Measurements from ENCODE around the gene FNDC10. TPM values are rescaled to one million over a fixed set of nuclear protein-coding genes. Genes with fewer than 3 reads are reported as not detected.
A peak's percentile ranks its signal among the peaks of the same experiment; 100 is the strongest.

FNDC10 gene
- total and polyA plus RNA-seq, 9 of the 15 experiments (the other 6 are each of a cell fraction or from before 2014, with no cell fraction given) = 0.08 to 6.3 (median 1.6) TPM

DNA sequence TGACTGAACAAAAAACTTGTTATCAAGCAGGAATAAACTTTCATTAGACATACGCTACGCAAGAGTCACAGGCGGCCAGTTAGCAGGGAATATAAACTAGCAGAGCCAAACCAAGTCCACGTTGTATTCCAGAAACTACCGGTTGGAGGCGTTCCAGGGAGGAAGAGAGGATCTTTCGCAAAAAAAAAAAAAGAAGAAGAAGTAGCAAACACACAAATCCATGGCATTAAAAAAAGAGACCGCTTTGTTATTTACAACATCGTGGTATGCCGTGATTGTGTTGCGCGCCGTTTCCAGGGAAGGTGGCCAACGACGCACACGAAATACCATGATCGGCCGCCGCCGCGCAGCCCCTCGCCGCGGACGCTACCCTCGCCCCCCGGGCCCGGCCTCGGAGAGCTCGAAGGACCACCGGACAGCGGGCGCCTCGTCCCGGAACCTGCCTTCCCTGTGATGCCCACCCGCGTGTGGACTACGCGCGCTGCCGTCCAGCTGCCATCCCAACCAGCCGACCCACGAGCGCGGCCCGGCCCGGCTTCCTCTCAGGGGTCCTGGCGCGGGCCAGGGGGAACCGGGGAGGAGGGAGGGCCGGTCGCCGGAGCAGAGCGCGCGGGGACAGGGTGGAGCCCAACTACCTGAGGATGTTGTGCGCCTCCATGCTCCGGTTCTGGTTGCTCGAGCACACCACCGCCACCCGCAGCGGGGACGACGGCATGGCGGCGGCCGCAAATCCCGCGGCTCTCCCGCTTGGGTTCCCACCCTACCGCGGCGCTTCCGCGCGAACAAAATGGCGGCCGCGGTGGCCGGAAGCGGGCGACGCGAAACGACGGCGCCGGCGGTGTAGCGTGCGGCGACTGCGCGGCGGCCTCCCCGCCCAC is 25.9 kb downstream of the FNDC10 start (continued):
- TF ChIP-seq, protein P1, sequence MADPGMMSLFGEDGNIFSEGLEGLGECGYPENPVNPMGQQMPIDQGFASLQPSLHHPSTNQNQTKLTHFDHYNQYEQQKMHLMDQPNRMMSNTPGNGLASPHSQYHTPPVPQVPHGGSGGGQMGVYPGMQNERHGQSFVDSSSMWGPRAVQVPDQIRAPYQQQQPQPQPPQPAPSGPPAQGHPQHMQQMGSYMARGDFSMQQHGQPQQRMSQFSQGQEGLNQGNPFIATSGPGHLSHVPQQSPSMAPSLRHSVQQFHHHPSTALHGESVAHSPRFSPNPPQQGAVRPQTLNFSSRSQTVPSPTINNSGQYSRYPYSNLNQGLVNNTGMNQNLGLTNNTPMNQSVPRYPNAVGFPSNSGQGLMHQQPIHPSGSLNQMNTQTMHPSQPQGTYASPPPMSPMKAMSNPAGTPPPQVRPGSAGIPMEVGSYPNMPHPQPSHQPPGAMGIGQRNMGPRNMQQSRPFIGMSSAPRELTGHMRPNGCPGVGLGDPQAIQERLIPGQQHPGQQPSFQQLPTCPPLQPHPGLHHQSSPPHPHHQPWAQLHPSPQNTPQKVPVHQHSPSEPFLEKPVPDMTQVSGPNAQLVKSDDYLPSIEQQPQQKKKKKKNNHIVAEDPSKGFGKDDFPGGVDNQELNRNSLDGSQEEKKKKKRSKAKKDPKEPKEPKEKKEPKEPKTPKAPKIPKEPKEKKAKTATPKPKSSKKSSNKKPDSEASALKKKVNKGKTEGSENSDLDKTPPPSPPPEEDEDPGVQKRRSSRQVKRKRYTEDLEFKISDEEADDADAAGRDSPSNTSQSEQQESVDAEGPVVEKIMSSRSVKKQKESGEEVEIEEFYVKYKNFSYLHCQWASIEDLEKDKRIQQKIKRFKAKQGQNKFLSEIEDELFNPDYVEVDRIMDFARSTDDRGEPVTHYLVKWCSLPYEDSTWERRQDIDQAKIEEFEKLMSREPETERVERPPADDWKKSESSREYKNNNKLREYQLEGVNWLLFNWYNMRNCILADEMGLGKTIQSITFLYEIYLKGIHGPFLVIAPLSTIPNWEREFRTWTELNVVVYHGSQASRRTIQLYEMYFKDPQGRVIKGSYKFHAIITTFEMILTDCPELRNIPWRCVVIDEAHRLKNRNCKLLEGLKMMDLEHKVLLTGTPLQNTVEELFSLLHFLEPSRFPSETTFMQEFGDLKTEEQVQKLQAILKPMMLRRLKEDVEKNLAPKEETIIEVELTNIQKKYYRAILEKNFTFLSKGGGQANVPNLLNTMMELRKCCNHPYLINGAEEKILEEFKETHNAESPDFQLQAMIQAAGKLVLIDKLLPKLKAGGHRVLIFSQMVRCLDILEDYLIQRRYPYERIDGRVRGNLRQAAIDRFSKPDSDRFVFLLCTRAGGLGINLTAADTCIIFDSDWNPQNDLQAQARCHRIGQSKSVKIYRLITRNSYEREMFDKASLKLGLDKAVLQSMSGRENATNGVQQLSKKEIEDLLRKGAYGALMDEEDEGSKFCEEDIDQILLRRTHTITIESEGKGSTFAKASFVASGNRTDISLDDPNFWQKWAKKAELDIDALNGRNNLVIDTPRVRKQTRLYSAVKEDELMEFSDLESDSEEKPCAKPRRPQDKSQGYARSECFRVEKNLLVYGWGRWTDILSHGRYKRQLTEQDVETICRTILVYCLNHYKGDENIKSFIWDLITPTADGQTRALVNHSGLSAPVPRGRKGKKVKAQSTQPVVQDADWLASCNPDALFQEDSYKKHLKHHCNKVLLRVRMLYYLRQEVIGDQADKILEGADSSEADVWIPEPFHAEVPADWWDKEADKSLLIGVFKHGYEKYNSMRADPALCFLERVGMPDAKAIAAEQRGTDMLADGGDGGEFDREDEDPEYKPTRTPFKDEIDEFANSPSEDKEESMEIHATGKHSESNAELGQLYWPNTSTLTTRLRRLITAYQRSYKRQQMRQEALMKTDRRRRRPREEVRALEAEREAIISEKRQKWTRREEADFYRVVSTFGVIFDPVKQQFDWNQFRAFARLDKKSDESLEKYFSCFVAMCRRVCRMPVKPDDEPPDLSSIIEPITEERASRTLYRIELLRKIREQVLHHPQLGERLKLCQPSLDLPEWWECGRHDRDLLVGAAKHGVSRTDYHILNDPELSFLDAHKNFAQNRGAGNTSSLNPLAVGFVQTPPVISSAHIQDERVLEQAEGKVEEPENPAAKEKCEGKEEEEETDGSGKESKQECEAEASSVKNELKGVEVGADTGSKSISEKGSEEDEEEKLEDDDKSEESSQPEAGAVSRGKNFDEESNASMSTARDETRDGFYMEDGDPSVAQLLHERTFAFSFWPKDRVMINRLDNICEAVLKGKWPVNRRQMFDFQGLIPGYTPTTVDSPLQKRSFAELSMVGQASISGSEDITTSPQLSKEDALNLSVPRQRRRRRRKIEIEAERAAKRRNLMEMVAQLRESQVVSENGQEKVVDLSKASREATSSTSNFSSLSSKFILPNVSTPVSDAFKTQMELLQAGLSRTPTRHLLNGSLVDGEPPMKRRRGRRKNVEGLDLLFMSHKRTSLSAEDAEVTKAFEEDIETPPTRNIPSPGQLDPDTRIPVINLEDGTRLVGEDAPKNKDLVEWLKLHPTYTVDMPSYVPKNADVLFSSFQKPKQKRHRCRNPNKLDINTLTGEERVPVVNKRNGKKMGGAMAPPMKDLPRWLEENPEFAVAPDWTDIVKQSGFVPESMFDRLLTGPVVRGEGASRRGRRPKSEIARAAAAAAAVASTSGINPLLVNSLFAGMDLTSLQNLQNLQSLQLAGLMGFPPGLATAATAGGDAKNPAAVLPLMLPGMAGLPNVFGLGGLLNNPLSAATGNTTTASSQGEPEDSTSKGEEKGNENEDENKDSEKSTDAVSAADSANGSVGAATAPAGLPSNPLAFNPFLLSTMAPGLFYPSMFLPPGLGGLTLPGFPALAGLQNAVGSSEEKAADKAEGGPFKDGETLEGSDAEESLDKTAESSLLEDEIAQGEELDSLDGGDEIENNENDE (IDR thresholded peaks at IDR 0.05; ENCODE audit: low read depth, low read length) = no peak
- TF ChIP-seq MCM5 (IDR thresholded peaks at IDR 0.05; ENCODE audit: low read depth) = no peak
- no peak for TF ChIP-seq CBX3 (IDR thresholded peaks at IDR 0.05; ENCODE audit: borderline replicate concordance in 1 of 2, low read length in 2 of 2)
- TF ChIP-seq POLR3A (IDR thresholded peaks at IDR 0.05; ENCODE audit: borderline replicate concordance, extremely low read depth, insufficient read depth, insufficient read length) = no peak
- TF ChIP-seq ZNF347 (CRISPR knock-in tag; IDR thresholded peaks at IDR 0.05; ENCODE audit: low read depth) = no peak
- TF ChIP-seq NR2F6 (CRISPR knock-in tag; IDR thresholded peaks at IDR 0.05) = no peak; the same call in 1 of the 2 replicates
- TF ChIP-seq, protein P2, sequence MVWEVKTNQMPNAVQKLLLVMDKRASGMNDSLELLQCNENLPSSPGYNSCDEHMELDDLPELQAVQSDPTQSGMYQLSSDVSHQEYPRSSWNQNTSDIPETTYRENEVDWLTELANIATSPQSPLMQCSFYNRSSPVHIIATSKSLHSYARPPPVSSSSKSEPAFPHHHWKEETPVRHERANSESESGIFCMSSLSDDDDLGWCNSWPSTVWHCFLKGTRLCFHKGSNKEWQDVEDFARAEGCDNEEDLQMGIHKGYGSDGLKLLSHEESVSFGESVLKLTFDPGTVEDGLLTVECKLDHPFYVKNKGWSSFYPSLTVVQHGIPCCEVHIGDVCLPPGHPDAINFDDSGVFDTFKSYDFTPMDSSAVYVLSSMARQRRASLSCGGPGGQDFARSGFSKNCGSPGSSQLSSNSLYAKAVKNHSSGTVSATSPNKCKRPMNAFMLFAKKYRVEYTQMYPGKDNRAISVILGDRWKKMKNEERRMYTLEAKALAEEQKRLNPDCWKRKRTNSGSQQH (CRISPR knock-in tag; IDR thresholded peaks at IDR 0.05) = no peak
- TF ChIP-seq POLR2B (IDR thresholded peaks at IDR 0.05; ENCODE audit: low read depth, partially characterized antibody) = peak; percentile 47
- TF ChIP-seq PHB (CRISPR knock-in tag; IDR thresholded peaks at IDR 0.05) = peak; percentile 82; the same call in 1 of the 2 replicates
- TF ChIP-seq ZNF766 (CRISPR knock-in tag; conservative IDR thresholded peaks at IDR 0.05) = no peak
- TF ChIP-seq ZBTB8A (IDR thresholded peaks at IDR 0.05; ENCODE audit: partially characterized antibody) = no peak
- no peak for TF ChIP-seq IFI16 (CRISPR knock-in tag; IDR thresholded peaks at IDR 0.05)
- no peak for TF ChIP-seq SNRNP70 (optimal IDR thresholded peaks at IDR 0.05; ENCODE audit: low read depth, low read length)

All from K562 (cell line).